ENCODE measurements around the gene OR2T35.

GRCh38 chr1:248627971-248628844 lies 16.9 kb downstream of the OR2T35 start:
- no peak for TF ChIP-seq CTCF (conservative IDR thresholded peaks at IDR 0.05 in 1 of 2, IDR thresholded peaks at IDR 0.05 in 1 of 2; ENCODE audit: low read depth in 1 of 2, low read length in 2 of 2)
- TF ChIP-seq EZH2 (IDR thresholded peaks at IDR 0.05; ENCODE audit: low read length, missing control alignments), result no peak

Data from fibroblast of lung (primary cell).